SHP77 treated with DMSO at 0.1 percent for 48 hours (cell line): ENCODE data around the gene ARID2.

ENCODE experiments used
- DNase-seq: peaks from one replicate; lab custom pipeline; 2025; lab: John Stamatoyannopoulos, UW

Gene ARID2

DNA sequence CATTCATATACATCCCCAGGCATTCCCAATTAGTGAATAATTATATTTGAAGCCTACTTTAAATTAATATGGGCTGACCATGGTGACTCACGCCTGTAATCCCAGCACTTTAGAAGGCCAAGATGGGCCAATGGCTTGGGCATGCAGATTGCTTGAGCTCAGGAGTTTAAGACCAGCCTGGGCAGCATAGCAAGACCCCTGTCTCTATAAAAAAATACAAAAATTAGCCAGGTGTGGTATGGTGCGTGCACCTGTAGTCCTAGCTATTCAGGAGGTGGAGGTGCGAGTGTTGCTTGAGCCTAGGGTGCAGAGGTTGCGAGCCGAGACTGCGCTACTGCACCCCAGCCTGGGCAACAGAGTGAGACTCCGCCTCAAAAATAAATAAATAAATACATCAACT lies 7.6 kb upstream of the ARID2 start:
- no peak for DNase-seq

DNA sequence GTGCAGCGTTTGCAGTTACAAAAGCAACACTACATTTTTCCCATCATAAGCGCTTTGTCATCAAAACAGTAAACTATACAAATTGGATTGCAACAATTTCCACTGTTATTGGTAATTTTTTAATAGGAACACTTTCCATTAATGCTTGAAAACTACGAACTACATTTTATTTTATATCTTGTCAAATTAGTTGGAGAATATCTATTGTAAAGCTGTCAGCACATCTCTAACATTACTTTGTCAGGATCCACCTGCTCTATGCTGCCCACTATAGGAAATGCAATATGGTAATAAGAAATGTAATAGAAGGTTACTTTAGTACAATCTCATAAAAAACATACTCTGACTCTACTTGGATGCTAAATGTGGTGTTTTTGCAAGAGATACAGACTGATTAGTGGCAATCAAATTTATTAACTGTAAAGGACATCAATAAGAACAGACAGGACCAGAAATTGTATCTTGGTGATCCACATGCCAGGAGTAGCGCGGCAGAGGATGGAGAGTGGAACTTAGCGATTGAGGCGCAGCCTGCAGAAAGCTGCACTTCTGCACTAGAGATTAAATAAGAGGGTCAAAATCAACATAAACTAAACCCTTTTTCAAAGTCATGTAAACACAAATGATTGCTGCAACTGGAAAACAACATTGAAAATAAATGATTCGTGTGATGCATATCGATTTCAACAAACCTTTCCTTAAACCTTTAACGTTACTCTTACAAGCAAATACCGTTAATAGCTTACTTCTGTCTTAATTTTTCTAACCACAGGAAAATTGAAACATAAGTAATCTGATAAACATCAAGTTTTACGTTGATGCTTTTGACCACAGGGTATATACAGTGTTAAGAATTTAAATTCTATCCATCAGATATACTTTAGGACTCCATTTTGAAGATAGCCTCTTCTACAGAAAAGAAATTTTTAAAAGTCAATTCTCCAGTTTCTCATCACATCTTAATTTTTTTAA lies 3.6 kb upstream of the ARID2 start:
- DNase-seq: peak; percentile 86

GRCh38 chr12:45726603-45727300 lies 2.8 kb upstream of the ARID2 start:
- DNase-seq: no peak

GRCh38 chr12:45727301-45727979 lies 2.1 kb upstream of the ARID2 start:
- peak; percentile 95 for DNase-seq

DNA sequence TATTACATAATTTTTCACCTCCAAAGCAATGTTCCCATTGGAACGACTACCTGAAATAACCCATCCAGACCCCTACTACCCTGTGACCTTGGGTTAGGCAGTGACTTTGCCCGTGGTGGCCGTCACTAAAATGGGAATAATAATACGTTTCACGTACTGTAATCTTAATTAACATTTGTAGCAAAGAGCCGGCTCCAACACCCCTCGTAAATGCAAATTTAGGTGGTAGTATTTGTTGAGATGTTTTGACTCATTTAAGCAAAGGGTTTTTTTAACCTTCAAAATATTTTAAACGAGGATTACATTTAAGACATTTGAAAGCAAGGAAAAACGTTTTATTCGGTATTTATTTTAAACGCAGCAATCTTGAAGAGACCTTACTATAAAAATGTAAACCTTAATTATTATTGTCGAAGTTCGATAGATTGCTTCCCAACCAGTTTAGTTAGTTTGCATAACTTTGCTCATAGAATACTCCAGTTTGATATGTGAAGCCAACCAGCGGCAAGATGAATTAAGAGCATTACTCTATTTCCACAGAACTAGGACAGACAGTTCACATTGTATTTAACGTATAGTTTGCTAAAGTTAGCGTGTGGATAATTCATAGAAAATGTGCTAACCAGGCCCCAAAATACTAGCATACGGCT lies 1.4 kb upstream of the ARID2 start:
- no peak for DNase-seq

DNA sequence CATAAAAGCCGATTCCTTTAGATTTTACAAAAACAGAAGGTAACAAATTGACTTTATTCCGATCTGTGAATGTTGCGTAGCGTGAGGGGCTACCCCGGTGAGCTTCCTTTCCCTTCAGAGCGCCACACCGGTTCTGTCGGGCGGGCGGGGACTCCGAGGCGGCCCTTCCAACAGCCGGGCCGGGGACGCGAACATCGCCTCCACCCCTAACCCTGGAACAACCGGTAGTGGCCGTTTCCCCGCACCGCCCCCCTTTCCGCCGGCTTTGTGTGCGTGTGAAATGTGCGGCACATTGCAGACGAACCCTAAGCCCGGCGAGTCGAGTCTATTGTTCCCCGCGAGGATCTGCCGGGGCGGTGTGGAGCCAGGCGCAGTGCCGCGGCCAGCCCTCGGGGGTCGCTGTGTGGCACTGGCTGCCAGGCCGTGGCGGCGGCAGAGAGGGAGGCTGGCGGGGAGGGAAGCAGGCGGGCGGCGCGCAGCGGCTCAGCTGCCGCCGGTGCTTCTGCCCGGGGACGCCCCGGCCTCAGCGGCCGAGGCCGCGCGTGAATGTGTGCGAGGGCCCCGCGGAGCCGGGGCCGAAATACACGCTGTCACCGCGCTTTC lies 775 bp upstream of the ARID2 start:
- peak; percentile 92 for DNase-seq

DNA sequence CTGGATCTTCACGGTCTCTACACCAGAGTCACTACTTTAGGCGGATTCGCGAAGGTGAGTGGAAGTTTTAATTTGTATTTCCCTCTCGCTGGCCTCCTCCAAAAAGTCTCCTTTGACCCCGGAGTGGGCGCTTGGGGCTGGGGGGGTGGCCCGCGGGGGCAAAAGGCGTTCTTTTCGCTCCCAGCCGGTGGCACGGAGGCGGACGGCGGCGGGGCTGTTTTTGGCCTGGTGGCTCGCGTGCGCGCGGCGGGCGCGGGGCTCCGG lies 510 bp downstream of the ARID2 start:
- no peak for DNase-seq

DNA sequence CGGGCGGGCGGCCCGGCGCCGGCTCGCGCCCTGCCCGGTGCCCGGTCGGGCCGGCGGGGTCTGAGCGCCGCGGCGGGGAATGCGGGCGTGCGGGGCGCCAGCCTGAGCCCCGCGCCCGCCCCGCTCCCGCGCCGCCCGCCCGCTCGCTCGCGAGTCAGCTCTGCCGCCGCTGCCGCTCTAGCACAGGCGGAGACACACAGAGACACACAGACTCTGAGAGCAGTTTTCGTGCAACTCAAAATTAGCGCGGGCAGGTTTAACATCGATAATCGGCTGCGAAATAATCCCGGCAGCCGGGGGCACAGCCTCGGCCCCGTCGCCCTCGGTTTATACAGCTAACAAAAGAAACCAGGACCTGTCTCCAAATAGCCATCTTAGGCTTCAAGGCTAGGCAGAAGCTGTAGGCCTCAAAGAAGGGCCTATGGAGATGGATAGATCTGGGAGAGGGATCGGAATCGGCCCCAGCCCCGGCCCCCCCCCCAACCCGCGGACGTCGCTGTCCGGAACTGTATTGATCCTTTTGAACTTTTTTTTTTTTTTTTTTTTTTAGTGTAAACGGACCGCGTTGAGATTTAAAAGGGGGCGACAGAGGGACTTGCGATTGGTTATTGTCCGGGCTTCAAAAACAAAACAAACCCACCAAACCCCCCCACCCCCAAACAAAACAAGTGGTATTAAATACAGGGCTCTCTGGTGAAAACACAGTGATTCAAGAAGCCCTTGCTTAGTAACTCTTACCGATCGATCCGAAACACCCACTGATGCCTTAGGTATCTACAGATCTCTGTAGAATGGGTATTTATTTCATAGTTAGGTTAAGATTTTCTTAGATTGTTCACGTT lies 1.1 kb downstream of the ARID2 start:
- peak; percentile 16 for DNase-seq

DNA sequence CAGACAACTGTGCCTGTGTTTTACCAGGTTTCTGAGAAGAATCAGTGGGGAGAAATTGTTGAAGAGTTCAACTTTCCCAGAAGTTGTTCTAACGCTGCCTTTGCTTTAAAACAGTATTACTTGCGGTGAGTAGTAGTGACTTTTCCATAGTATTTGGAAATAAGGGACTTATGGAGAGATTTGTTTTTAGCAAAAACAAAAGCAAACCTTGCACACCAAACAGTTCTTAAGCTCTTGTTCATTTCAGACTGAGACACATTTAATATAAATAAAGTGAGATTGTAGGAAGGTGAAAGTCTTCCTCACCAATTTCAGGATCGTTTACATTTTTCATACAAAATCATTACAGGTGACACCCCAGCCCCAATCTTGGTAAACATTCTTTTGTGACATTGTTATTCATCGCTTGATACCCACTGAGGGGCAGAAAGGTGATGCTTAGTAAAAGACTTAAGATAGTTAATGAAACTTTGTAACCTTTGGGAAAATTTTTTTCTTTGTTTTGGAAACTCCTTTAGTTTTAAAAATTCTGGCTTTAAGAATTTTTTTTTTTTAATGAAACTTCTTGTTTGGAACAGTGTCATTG lies 1.8 kb downstream of the ARID2 start:
- no peak for DNase-seq

GRCh38 chr12:45732250-45732649 lies 2.7 kb downstream of the ARID2 start:
- DNase-seq: no peak

DNA sequence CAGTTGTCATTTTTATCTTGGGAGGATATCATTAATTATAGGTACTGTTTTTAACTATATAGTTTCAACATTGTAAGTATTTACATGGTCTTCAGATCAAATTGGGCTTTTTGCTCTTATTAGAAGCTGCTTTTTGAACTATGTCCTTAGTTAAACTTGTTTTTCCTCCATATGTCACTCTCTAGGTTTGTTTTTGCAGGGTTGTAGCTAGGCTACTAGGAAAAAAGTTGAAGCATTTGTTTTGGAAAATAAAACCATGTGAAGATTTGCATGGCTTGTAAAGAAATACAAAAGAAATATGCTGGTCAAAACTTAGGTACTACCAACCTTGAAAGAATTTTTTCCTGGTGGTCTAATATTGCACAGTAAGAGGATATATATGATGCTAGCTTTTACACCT lies 3.4 kb downstream of the ARID2 start:
- no peak for DNase-seq

GRCh38 chr12:45737638-45738037 lies 8.1 kb downstream of the ARID2 start:
- no peak for DNase-seq

DNA sequence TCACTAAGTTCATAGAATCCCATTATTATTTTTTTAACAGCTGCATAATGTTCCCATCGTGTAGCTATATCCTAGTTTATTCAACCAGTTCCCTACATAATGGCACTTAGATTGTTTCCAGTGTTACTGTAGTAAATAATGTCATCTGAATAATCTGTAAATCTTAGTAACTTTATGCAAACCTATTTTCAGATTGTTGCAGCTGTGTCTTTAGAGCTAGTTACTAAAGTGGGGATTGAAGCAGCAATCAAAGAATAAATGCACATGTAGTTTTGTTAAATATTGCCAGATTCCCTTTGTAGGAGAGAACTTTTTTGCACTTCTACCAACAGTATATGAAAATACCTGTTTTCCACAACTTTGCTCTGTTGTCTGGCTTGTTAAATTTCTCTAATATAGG lies 13.1 kb downstream of the ARID2 start:
- no peak for DNase-seq

DNA sequence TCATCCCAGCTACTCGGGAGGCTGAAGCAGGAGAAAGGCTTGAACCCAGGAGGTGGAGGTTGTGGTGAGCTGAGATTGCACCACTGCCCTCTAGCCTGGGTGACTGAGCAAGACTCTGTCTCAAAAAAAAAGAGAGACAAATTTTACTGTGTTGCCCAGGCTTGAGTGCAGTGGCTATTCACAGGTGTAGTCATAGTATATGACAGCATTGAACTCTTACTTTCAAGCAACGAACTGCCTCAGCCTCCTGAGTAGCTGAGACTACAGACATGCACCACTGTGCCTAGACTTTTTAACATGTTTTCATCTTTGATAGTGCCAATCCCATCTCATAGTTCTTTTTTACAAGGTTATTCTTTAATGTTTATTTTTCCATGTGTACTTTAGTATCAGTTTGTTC lies 13.7 kb downstream of the ARID2 start:
- no peak for DNase-seq

DNA sequence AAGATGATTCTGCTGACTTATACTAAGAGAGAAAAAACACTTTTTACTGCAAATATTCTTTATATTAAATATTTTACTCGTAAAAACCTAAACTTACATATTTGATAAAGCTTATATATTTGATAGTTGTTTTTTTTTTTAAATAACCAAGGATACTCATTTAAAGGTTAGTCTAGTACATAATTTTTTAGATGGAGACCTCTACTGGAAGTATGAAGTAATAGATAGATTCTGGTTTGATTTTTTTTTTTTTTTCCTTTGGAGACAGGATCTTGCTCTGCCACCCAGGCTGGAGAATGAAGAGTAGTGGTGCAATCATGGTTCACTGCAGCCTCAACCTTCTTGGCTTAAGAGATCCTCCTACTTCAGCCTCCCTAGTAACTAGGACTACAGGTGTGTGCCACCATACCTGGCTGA lies 16.4 kb downstream of the ARID2 start:
- no peak for DNase-seq

- no peak for DNase-seq
These were observed 27.2 kb downstream of the ARID2 start for GRCh38 chr12:45756666-45757065.

DNA sequence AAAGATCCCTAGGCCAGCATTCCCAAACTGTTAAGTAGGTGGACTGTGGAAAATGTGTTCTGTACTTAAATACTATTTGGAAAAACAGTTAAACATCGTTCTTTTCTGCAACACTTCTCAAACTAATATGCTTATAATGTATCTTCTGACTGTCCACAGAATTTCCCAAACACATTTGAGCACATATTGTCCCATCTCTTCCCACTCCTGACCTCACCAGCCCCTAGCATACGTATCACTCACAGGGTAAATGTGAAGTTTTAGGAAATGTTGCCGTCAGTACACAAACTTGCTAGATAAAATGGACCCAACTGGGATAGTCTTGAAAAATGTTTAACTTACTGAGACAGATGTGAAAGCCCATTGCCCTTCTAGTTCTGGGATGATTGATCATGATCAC lies 27.7 kb downstream of the ARID2 start:
- no peak for DNase-seq

DNA sequence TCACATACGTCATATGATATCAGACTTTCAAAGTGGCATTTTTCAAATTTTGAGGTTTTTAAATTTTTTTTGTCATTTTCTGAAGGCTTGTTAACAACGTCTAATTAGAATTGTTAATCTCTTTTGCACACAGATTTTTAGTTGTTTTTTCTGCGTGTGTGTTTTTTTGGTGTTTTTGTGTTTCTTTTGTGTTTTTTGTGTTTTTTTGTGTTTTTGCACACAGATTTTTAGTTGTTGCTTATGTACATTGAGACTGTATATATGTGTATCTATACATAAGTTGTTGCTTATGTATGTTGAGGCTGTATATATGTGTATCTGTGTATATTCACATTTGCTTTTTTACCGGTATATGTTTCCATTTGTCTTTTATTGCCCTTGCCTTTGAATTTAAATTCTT lies 30.8 kb downstream of the ARID2 start:
- DNase-seq: no peak

DNA sequence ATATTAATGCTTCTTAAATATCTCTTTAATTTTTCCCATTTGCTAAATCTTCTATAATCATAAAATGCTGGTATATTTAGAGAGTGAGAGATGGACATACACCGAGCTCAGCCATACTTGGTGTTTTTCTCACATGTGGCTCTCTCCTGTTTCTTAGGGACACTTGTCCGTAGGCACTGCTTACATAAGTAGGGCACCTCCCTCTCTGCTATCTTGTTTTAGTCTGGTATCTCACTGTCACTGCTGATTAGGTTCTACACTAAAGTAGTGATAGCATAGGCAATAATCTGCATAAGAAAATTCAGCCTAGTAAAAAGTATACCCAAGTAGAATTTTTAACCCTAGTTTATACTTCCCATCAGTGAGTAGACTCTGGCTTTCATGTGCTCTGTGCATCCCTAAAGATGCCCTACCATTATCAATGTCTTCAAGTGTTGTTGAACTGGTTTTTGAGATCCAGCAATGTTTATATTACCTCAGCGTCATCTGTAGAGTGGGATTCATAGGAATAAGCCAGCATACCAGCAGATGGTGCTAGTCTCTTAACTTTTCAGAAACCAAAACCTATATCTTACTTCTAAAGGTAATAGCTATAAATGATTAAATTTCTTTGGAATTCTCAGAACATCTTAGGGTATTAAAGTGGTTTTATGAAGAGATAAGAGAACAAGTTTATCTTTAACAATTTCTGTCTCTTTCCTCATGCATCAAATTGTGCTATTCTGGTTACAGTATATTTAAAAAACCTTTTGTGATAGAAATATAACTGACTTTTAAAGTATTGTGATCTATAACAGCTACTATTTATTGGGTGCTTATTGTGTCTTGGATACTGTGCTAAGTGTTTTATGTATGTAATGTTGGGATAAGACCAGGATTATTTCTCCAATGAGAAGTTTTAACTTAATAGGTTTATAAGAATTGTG lies 32.9 kb downstream of the ARID2 start:
- no peak for DNase-seq

- no peak for DNase-seq
These were observed 33.9 kb downstream of the ARID2 start for GRCh38 chr12:45763381-45763780.
